BJ (cell line): Measurements from ENCODE around the gene RIMBP2. TPM values are rescaled to one million over a fixed set of nuclear protein-coding genes. Genes with fewer than 3 reads are reported as not detected.

Source experiments
- CTCF ChIA-PET: fragments of 350-600 bp; formaldehyde crosslinking; extraction: SDS; loops from one replicate; lab custom pipeline; 2021; ENCODE audit warnings: antibody characterized with exemption, inconsistent platforms; lab: Yijun Ruan, JAX
- POLR2A ChIA-PET: fragments of 300-600 bp; sonication (Branson Sonifier 250); formaldehyde crosslinking; extraction: SDS; loops from one replicate; lab custom pipeline; 2021; ENCODE audit warnings: antibody characterized with exemption; lab: Charles Lee
- DNase-seq: peaks from one replicate; pipeline ENCODE4 v3.0.0-alpha.2; 2011; ENCODE audit warnings: low read depth
- H3K27me3 ChIP-seq: 2 replicates; pipeline ENCODE4 v1.6.0; 2011; ENCODE audit warnings: low read length; ENCODE audit not compliant: control insufficient read depth, insufficient read depth
- H3K36me3 ChIP-seq: 2 replicates; pipeline ENCODE4 v1.5.1; 2011; ENCODE audit warnings: low read length; ENCODE audit not compliant: control insufficient read depth, insufficient read depth
- H3K4me3 ChIP-seq: 2 replicates; pipeline ENCODE4 v1.5.1; 2011; ENCODE audit warnings: low read depth, mild to moderate bottlenecking, control low read depth, low read length
- CTCF ChIP-seq: IDR thresholded peaks from 2 replicates; pipeline ENCODE4 v1.5.1; 2011; ENCODE audit warnings: low read depth, mild to moderate bottlenecking, control low read depth, inconsistent platforms, low read length, moderate library complexity; ENCODE audit not compliant: insufficient read depth
- polyA plus RNA-seq: library from polyadenylated mRNA; depleted of rRNA; stranded (reverse); fragments of >200 nt; gene quantifications from 2 replicates; pipeline ENCODE4 v1.2.3, GENCODE V29; 2011

RIMBP2 gene
- polyA plus RNA-seq, 1 experiment: 0.05 TPM

GRCh38 chr12:130425698-130426245 lies 290.3 kb downstream of the RIMBP2 start:
- CTCF ChIA-PET: no interaction called here
- DNase-seq: no peak
- POLR2A ChIA-PET: no interaction called here
- no peaks in the 10 kb centered on the region for H3K36me3 ChIP-seq
- no peak overlapping the region for H3K4me3 ChIP-seq
- H3K27me3 ChIP-seq: no peaks in the 10 kb centered on the region
- no peak for TF ChIP-seq CTCF

- H3K27me3 ChIP-seq: no peaks in the 10 kb centered on the region
- no peak for TF ChIP-seq CTCF
- H3K36me3 ChIP-seq: no peaks in the 10 kb centered on the region
- H3K4me3 ChIP-seq: no peak overlapping the region
- ChIA-PET CTCF (no interaction called here), POLR2A (no interaction called here)
- DNase-seq: no peak
Measured at GRCh38 chr12:130424858-130425697, 291.0 kb downstream of the RIMBP2 start.

GRCh38 chr12:130423991-130424857 lies 291.9 kb downstream of the RIMBP2 start:
- POLR2A ChIA-PET: no interaction called here
- no peak for TF ChIP-seq CTCF
- Histone ChIP-seq H3K4me3 (no peak overlapping the region), H3K27me3 (no peaks in the 10 kb centered on the region), H3K36me3 (no peaks in the 10 kb centered on the region)
- DNase-seq: no peak
- CTCF ChIA-PET: no interaction called here

- TF ChIP-seq CTCF: no peak
- no peak overlapping the region for H3K4me3 ChIP-seq
- POLR2A ChIA-PET: no interaction called here
- CTCF ChIA-PET: no interaction called here
- no peaks in the 10 kb centered on the region for H3K27me3 ChIP-seq
- DNase-seq: no peak
- no peaks in the 10 kb centered on the region for H3K36me3 ChIP-seq
Measured at GRCh38 chr12:130423136-130423535, 293.0 kb downstream of the RIMBP2 start.

- no peaks in the 10 kb centered on the region for H3K36me3 ChIP-seq
- POLR2A ChIA-PET: no interaction called here
- no peak for DNase-seq
- no peak overlapping the region for H3K4me3 ChIP-seq
- CTCF ChIA-PET: no interaction called here
- H3K27me3 ChIP-seq: no peaks in the 10 kb centered on the region
- TF ChIP-seq CTCF: no peak
Measured at GRCh38 chr12:130422676-130423075, 293.4 kb downstream of the RIMBP2 start.
